Coronary artery (tissue), 2 donors: ENCODE measurements around the gene NRCAM.

Source experiments
- DNase-seq: peaks from one replicate; pipeline ENCODE4 v3.0.0-alpha.2; 2017; ENCODE audit warnings: low spot score
- H3K27ac ChIP-seq, 2 donors: fragments of 200-600 bp; sonication (generic); one replicate each; pipeline ENCODE4 v1.5.1; 2016 to 2019
- H3K4me3 ChIP-seq: fragments of 200-600 bp; sonication (generic); 2 replicates; pipeline ENCODE4 v1.5.1; 2016; ENCODE audit warnings: mild to moderate bottlenecking, moderate library complexity
- TF ChIP-seq, protein P1 (sequence below): fragments of 200-600 bp; sonication (generic); IDR thresholded peaks from one replicate; pipeline ENCODE4 v1.5.1; 2019; ENCODE audit warnings: antibody characterized with exemption

NRCAM gene

DNA sequence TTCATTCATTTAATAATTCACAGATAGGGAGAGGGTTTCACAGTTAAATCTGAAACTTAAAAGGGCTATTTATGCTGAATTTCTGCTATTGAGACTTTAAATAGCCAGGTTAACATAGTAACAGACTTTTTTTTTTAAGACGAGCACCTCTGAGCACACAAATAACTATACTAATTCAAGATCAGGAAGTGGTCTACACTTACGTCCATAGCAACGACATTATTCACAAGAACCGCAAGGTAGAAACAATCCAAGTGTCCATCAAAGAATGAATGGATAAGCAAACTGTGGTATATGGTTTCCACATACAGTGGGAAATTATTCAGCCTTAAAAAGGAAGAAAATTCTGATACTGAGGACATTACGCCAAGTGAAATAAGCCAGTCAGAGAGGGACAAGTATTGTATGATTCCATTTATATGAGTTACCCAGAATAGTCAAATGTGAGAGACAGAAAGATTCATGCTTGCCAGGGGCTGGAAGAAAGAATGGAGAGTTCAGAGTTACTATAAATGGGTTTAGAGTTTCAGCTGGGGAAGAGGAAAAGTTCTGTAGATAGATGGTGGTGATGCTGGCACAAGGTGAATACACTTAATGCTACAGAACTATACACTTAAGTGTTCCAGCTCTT is 185.7 kb downstream of the NRCAM start:
- H3K4me3 ChIP-seq, result no peak overlapping the region
- H3K27ac ChIP-seq, result no peak overlapping the region
- TF ChIP-seq, protein P1, sequence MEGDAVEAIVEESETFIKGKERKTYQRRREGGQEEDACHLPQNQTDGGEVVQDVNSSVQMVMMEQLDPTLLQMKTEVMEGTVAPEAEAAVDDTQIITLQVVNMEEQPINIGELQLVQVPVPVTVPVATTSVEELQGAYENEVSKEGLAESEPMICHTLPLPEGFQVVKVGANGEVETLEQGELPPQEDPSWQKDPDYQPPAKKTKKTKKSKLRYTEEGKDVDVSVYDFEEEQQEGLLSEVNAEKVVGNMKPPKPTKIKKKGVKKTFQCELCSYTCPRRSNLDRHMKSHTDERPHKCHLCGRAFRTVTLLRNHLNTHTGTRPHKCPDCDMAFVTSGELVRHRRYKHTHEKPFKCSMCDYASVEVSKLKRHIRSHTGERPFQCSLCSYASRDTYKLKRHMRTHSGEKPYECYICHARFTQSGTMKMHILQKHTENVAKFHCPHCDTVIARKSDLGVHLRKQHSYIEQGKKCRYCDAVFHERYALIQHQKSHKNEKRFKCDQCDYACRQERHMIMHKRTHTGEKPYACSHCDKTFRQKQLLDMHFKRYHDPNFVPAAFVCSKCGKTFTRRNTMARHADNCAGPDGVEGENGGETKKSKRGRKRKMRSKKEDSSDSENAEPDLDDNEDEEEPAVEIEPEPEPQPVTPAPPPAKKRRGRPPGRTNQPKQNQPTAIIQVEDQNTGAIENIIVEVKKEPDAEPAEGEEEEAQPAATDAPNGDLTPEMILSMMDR, result no peak
- no peak for DNase-seq

DNA sequence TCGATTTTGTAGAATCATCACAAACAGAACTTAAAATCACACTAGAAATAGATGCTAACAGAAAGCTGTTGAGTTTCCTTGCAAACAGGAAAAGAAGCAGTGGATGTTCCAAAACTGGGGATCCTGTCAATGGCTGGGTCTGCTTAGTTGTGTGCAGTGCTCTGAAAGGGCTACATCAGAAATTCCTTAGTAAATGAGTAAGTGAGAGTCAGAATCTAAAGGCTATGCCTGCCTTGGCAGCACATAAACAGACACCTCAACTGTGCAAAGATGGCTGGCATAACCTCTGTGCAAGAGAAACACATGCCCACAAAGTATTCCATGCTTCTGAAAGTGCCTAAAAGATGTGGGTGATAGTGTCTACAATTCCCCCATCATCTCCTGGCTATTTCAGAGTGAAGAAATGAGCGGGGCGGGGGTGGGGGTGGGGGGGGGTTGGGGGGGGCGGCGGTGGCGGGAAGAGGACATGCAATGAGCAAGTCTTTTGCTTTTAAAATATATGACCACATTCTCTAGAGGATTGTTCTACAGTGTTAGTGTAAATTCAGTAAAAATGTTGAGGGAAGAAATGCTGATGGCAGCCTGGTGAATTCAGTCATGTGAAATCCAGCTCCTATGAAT is 187.9 kb downstream of the NRCAM start:
- Histone ChIP-seq H3K4me3 (no peak overlapping the region), H3K27ac (no peak overlapping the region)
- TF ChIP-seq, protein P1, result no peak
- DNase-seq, result no peak

DNA sequence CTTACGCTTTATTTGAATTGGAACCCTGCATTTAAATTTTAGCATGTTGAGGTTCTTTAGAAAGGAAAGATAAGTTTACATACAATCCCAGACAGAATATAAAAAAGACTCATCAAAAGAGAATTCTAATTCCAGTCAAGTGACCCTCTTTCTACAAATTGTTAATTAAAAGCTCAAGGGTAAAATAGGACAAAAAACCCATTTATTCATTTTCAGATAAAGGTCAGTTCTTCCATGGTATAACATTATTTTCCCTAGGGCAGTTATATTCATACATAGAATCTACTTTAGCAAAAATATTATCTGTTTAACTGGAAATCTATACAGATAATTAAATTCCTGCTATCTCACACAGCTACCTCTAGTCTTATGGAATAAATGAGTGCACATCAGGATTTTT is 188.6 kb downstream of the NRCAM start:
- TF ChIP-seq, protein P1, result no peak
- no peak overlapping the region for H3K4me3 ChIP-seq
- DNase-seq, result no peak
- no peak overlapping the region for H3K27ac ChIP-seq

DNA sequence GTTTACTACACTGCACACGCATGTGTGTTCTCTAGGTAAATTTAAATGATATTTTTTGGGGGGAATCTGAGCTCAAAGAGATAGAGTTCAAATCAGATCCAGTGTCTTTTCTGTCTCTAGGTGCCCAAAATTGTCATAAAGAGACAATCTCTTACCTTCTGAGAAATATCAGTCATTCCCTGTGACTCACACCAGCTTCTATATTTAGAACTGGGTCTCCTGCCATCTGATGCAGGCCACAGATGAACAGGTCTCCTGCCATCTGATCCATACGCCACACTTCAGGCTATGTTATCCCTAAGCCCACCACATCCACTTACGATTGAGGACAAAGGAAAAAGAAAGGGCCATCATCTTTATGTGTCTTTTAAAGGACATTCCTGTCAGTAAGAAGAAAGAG is 189.7 kb downstream of the NRCAM start:
- no peak for DNase-seq
- TF ChIP-seq, protein P1, result no peak
- no peak overlapping the region for H3K27ac ChIP-seq
- no peak overlapping the region for H3K4me3 ChIP-seq

DNA sequence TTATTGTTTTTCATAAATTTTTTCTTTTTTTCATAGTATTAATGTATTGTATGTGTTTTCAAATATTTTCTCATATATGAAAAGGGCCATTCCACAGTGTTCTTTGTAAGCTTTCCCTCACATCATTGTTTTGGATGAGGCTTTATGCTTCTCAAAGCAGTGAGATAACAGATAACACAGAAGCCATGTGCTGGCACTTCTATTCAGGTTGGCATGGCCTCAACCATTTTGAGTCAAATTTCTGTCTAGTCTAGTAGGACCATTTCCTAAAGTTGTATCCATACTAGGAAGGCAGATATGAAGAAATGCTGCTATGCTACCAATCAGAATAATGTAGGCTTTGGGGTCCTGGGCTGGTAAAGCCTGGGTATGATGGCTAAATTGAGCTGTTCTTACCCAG is 190.2 kb downstream of the NRCAM start:
- TF ChIP-seq, protein P1, result no peak
- no peak overlapping the region for H3K27ac ChIP-seq
- no peak overlapping the region for H3K4me3 ChIP-seq
- no peak for DNase-seq

DNA sequence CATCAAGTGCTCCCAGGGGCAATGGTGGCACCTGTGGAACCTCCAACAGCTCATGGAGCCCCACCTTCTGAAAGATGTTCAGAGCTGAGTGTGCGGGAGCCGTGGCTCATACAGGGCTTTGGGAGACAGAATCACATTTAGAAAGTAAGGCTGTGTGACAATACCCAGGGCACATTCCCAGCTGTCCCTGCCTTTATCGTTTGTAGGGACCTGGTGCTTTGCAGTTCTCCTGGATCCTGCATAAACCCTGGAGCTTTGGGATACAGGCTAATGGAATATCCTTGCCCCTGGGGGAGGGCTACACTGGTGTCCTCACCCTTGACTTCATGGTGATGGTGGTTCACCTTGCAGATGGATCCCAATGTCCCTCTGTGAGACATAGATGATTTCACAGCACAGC is 191.2 kb downstream of the NRCAM start:
- TF ChIP-seq, protein P1, result no peak
- H3K4me3 ChIP-seq, result no peak overlapping the region
- no peak for DNase-seq
- H3K27ac ChIP-seq, result no peak overlapping the region

DNA sequence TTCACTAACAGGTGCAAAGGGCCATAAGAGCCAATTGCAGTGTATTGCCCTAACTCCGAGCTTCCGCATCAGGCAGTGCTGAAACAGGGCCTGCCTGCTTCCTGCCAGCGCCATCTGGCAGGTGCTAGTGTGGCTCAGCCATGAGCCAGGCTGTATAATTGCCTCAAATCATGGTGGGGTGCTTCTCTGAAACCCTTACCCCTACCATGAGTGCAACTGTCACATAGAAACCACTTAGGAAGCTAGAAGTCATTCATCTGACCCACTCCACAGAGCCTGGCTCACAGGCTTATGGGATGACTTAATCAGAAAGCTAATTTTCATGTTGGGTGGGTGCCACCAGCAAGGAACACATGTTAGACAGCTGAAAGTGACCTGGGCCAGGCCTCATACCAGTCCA is 192.8 kb downstream of the NRCAM start:
- DNase-seq, result no peak
- Histone ChIP-seq H3K27ac (no peak overlapping the region), H3K4me3 (no peak overlapping the region)
- TF ChIP-seq, protein P1, result no peak
